GM12878 (cell line): ENCODE data around the gene RIPK3.

ENCODE experiments used
- CHD2 ChIP-seq: IDR thresholded peaks from 2 replicates; pipeline ENCODE4 v1.6.1; 2011; ENCODE audit warnings: low read depth, low read length, improper control_type of control experiment, borderline replicate concordance
- CTCF ChIP-seq, 3 experiments: IDR thresholded peaks in 2 of 3; conservative IDR thresholded peaks in 1 of 3; 2 replicates each; pipeline ENCODE4 v1.5.1; 2011; ENCODE audit warnings: low read depth in 3 of 3, low read length in 3 of 3, mild to moderate bottlenecking in 3 of 3, control low read depth in 2 of 3, moderate library complexity in 2 of 3, inconsistent platforms in 1 of 3, mixed read lengths in 1 of 3; ENCODE audit not compliant: control insufficient read depth in 2 of 3, insufficient read depth in 1 of 3; ENCODE audit errors: extremely low read depth in 1 of 3
- EP300 ChIP-seq, 2 experiments: fragments of 150-350 bp in 1 of 2; IDR thresholded peaks; 2 replicates each; pipeline ENCODE4 v1.6.1; 2011 to 2012; ENCODE audit warnings: low read depth in 2 of 2, low read length in 2 of 2, borderline replicate concordance in 1 of 2, improper control_type of control experiment in 1 of 2, inconsistent platforms in 1 of 2; ENCODE audit not compliant: control insufficient read depth in 1 of 2
- EZH2 ChIP-seq: IDR thresholded peaks from 2 replicates; pipeline ENCODE4 v1.6.1; 2012; ENCODE audit warnings: low read depth, mild to moderate bottlenecking, control low read depth, inconsistent platforms, low read length, borderline replicate concordance; ENCODE audit not compliant: control insufficient read depth
- MXI1 ChIP-seq: fragments of 150-350 bp; IDR thresholded peaks from 2 replicates; pipeline ENCODE4 v1.6.1; 2011; ENCODE audit warnings: low read depth, mild to moderate bottlenecking, inconsistent platforms, low read length, improper control_type of control experiment
- NRF1 ChIP-seq: conservative IDR thresholded peaks from 2 replicates; pipeline ENCODE4 v1.6.1; 2011; ENCODE audit warnings: mild to moderate bottlenecking, low read depth, low read length, improper control_type of control experiment
- RB1 ChIP-seq: fragments of 450-650 bp; formaldehyde crosslinking; IDR thresholded peaks from 2 replicates; pipeline ENCODE4 v1.6.1; 2017; ENCODE audit warnings: mild to moderate bottlenecking, borderline replicate concordance
- STAT3 ChIP-seq: IDR thresholded peaks from 2 replicates; pipeline ENCODE4 v1.6.1; 2011; ENCODE audit warnings: low read depth, low read length, improper control_type of control experiment
- ZZZ3 ChIP-seq: IDR thresholded peaks from 2 replicates; pipeline ENCODE4 v1.6.1; 2011; ENCODE audit warnings: low read depth; ENCODE audit not compliant: control insufficient read depth, insufficient read length

- no peak for TF ChIP-seq CHD2
- TF ChIP-seq ZZZ3 = no peak
- no peak for TF ChIP-seq CTCF (IDR thresholded peaks at IDR 0.05 in 2 of 3, conservative IDR thresholded peaks at IDR 0.05 in 1 of 3; ENCODE audit: control insufficient read depth in 2 of 3, extremely low read depth in 1 of 3, insufficient read depth in 1 of 3, low read depth in 3 of 3, low read length in 3 of 3)
- TF ChIP-seq RB1 = no peak
- no peak for TF ChIP-seq EP300 (IDR thresholded peaks at IDR 0.05; ENCODE audit: borderline replicate concordance in 1 of 2, control insufficient read depth in 1 of 2, low read depth in 2 of 2, low read length in 2 of 2)
- TF ChIP-seq EZH2 = no peak
- no peak for TF ChIP-seq MXI1
- no peak for TF ChIP-seq NRF1
- TF ChIP-seq STAT3 = no peak
These were observed 10.1 kb downstream of the RIPK3 start for GRCh38 chr14:24329736-24330135.
